Fibroblast of lung (primary cell): ENCODE measurements around the gene CTDP1.

ENCODE experiments used
- CTCF ChIP-seq, 2 donors: IDR thresholded peaks in 1 of 2; conservative IDR thresholded peaks in 1 of 2; 1 replicate in 1 of 2; 2 replicates in 1 of 2; pipeline ENCODE4 v1.5.1; 2011 to 2012; ENCODE audit warnings: low read length in 2 of 2, control low read depth in 1 of 2, inconsistent platforms in 1 of 2, low read depth in 1 of 2, mild to moderate bottlenecking in 1 of 2
- EZH2 ChIP-seq: IDR thresholded peaks from 2 replicates; pipeline ENCODE4 v1.5.1; 2012; ENCODE audit warnings: low read length, control low read depth, mild to moderate bottlenecking; ENCODE audit errors: missing control alignments

- TF ChIP-seq CTCF (conservative IDR thresholded peaks at IDR 0.05 in 1 of 2, IDR thresholded peaks at IDR 0.05 in 1 of 2; ENCODE audit: low read depth in 1 of 2, low read length in 2 of 2) (no peak), EZH2 (no peak)
Measured at GRCh38 chr18:79755496-79756142, 76.0 kb downstream of the CTDP1 start.
